ENCODE data around the gene MAP3K2. TPM values are rescaled to one million over a fixed set of nuclear protein-coding genes. Genes with fewer than 3 reads are reported as not detected.

MAP3K2 gene
- polyA plus RNA-seq, 1 donor from 2014 or later, result 37.0 TPM

DNA sequence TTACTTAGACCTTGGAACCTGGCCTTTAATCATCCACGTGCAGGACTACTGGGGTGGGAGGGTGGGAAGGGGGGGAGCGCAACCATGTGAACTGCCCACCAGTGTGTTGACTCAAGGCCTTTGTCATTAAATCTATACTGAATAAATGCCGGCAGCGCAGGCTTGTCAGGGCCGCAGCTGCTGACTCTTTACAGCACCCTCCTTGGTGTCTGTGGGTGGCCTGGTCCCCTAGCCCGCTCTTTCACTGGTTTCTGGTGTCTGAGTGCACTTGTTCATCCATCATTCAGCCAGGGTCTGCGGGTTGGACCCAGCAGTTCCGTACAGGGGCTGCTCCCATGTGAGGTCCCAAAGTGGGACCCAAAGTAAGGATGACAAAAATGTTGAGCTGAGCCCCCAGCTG, 11.5 kb downstream of the MAP3K2 start:
- no peaks in the 10 kb centered on the region for H3K9me2 ChIP-seq (ENCODE audit: insufficient read depth, low read length)
- H3K79me2 ChIP-seq (replicated peaks; ENCODE audit: insufficient read depth, low read length), result peaks cover 70% of the 10 kb centered on the region
- H3K4me3 ChIP-seq (ENCODE audit: low read length), result no peak overlapping the region
- H3K9ac ChIP-seq (ENCODE audit: low read length), result no peak overlapping the region
- H3K27me3 ChIP-seq (ENCODE audit: insufficient read depth, low read depth, low read length), result no peaks in the 10 kb centered on the region
- H3F3A ChIP-seq (ENCODE audit: insufficient read depth, low read length, poor library complexity, severe bottlenecking), result no peaks in the 10 kb centered on the region
- H3K9me3 ChIP-seq (ENCODE audit: low read length), result no peaks in the 10 kb centered on the region
- no peaks in the 10 kb centered on the region for H4K20me1 ChIP-seq (ENCODE audit: insufficient read depth)
- TF ChIP-seq EZH2 (IDR thresholded peaks at IDR 0.05; ENCODE audit: borderline replicate concordance, insufficient read depth, low read length, poor library complexity, severe bottlenecking) (no peak), TAF1 (IDR thresholded peaks at IDR 0.05; ENCODE audit: low read depth) (no peak), POLR2AphosphoS5 (IDR thresholded peaks at IDR 0.05) (no peak), RAD21 (conservative IDR thresholded peaks at IDR 0.05) (no peak), EP300 (conservative IDR thresholded peaks at IDR 0.05; ENCODE audit: poor library complexity, severe bottlenecking) (no peak), SMC3 (conservative IDR thresholded peaks at IDR 0.05; ENCODE audit: poor library complexity) (no peak), MXI1 (conservative IDR thresholded peaks at IDR 0.05; ENCODE audit: poor library complexity, severe bottlenecking) (no peak)
- TF ChIP-seq, protein P1, sequence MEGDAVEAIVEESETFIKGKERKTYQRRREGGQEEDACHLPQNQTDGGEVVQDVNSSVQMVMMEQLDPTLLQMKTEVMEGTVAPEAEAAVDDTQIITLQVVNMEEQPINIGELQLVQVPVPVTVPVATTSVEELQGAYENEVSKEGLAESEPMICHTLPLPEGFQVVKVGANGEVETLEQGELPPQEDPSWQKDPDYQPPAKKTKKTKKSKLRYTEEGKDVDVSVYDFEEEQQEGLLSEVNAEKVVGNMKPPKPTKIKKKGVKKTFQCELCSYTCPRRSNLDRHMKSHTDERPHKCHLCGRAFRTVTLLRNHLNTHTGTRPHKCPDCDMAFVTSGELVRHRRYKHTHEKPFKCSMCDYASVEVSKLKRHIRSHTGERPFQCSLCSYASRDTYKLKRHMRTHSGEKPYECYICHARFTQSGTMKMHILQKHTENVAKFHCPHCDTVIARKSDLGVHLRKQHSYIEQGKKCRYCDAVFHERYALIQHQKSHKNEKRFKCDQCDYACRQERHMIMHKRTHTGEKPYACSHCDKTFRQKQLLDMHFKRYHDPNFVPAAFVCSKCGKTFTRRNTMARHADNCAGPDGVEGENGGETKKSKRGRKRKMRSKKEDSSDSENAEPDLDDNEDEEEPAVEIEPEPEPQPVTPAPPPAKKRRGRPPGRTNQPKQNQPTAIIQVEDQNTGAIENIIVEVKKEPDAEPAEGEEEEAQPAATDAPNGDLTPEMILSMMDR (IDR thresholded peaks at IDR 0.05; ENCODE audit: poor library complexity, severe bottlenecking), result no peak
- TF ChIP-seq, protein P2, sequence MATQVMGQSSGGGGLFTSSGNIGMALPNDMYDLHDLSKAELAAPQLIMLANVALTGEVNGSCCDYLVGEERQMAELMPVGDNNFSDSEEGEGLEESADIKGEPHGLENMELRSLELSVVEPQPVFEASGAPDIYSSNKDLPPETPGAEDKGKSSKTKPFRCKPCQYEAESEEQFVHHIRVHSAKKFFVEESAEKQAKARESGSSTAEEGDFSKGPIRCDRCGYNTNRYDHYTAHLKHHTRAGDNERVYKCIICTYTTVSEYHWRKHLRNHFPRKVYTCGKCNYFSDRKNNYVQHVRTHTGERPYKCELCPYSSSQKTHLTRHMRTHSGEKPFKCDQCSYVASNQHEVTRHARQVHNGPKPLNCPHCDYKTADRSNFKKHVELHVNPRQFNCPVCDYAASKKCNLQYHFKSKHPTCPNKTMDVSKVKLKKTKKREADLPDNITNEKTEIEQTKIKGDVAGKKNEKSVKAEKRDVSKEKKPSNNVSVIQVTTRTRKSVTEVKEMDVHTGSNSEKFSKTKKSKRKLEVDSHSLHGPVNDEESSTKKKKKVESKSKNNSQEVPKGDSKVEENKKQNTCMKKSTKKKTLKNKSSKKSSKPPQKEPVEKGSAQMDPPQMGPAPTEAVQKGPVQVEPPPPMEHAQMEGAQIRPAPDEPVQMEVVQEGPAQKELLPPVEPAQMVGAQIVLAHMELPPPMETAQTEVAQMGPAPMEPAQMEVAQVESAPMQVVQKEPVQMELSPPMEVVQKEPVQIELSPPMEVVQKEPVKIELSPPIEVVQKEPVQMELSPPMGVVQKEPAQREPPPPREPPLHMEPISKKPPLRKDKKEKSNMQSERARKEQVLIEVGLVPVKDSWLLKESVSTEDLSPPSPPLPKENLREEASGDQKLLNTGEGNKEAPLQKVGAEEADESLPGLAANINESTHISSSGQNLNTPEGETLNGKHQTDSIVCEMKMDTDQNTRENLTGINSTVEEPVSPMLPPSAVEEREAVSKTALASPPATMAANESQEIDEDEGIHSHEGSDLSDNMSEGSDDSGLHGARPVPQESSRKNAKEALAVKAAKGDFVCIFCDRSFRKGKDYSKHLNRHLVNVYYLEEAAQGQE (IDR thresholded peaks at IDR 0.05; ENCODE audit: borderline replicate concordance), result no peak
- no peak overlapping the region for H2AFZ ChIP-seq (ENCODE audit: low read depth, low read length)
- no peak overlapping the region for H3K4me2 ChIP-seq (ENCODE audit: low read length)
- H3K27ac ChIP-seq (ENCODE audit: low read length), result no peak overlapping the region
- H3K36me3 ChIP-seq (ENCODE audit: insufficient read depth, low read length), result no peaks in the 10 kb centered on the region

DNA sequence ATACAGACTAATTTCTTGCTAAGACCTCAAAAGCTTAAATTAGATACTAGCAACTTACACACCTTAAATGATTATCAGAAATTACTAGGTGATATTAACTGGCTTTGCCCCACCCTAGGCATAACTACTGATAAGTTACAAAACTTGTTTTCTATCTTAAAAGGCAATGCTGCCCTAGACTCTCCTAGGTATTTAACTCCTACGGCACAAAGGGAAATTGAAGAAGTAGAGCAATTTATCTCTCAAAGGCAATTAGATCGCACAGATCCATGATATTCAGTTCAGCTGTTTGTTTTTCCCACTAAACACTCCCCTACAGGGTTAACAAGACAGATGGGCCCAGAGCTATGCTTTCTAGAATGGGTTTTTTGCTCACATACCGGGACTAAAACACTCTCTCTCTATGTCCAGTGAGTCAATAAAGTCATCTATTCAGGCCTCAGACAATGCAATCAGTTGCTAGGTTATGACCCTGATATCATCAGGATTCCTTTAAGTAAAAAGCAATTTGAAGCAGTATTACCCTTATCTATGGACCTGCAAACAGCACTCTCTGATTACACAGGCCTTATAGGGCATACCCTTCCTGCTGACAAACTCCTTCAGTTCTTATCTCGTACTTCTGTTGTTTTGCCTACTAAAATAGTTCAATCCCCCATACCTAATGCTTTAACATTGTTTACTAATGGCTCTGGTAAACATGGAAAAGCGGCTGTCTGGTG, 14.3 kb downstream of the MAP3K2 start:
- no peak overlapping the region for H3K27ac ChIP-seq (ENCODE audit: low read length)
- no peak for TF ChIP-seq POLR2AphosphoS5 (IDR thresholded peaks at IDR 0.05)
- no peak for TF ChIP-seq EZH2 (IDR thresholded peaks at IDR 0.05; ENCODE audit: borderline replicate concordance, insufficient read depth, low read length, poor library complexity, severe bottlenecking)
- TF ChIP-seq, protein P1 (IDR thresholded peaks at IDR 0.05; ENCODE audit: poor library complexity, severe bottlenecking), result no peak
- TF ChIP-seq TAF1 (IDR thresholded peaks at IDR 0.05; ENCODE audit: low read depth), result no peak
- TF ChIP-seq EP300 (conservative IDR thresholded peaks at IDR 0.05; ENCODE audit: poor library complexity, severe bottlenecking), result no peak
- no peak for TF ChIP-seq MXI1 (conservative IDR thresholded peaks at IDR 0.05; ENCODE audit: poor library complexity, severe bottlenecking)
- TF ChIP-seq, protein P2 (IDR thresholded peaks at IDR 0.05; ENCODE audit: borderline replicate concordance), result no peak
- no peak for TF ChIP-seq SMC3 (conservative IDR thresholded peaks at IDR 0.05; ENCODE audit: poor library complexity)
- TF ChIP-seq RAD21 (conservative IDR thresholded peaks at IDR 0.05), result no peak
- H3K27me3 ChIP-seq (ENCODE audit: insufficient read depth, low read depth, low read length), result no peaks in the 10 kb centered on the region
- no peak overlapping the region for H3K4me2 ChIP-seq (ENCODE audit: low read length)
- no peaks in the 10 kb centered on the region for H4K20me1 ChIP-seq (ENCODE audit: insufficient read depth)
- H3K9me3 ChIP-seq (ENCODE audit: low read length), result no peaks in the 10 kb centered on the region
- no peaks in the 10 kb centered on the region for H3K9me2 ChIP-seq (ENCODE audit: insufficient read depth, low read length)
- H2AFZ ChIP-seq (ENCODE audit: low read depth, low read length), result no peak overlapping the region
- H3F3A ChIP-seq (ENCODE audit: insufficient read depth, low read length, poor library complexity, severe bottlenecking), result no peaks in the 10 kb centered on the region
- no peak overlapping the region for H3K4me3 ChIP-seq (ENCODE audit: low read length)
- no peaks in the 10 kb centered on the region for H3K36me3 ChIP-seq (ENCODE audit: insufficient read depth, low read length)
- peaks cover 55% of the 10 kb centered on the region for H3K79me2 ChIP-seq (replicated peaks; ENCODE audit: insufficient read depth, low read length)
- no peak overlapping the region for H3K9ac ChIP-seq (ENCODE audit: low read length)
